ENCODE data around the gene FOS.

DNA sequence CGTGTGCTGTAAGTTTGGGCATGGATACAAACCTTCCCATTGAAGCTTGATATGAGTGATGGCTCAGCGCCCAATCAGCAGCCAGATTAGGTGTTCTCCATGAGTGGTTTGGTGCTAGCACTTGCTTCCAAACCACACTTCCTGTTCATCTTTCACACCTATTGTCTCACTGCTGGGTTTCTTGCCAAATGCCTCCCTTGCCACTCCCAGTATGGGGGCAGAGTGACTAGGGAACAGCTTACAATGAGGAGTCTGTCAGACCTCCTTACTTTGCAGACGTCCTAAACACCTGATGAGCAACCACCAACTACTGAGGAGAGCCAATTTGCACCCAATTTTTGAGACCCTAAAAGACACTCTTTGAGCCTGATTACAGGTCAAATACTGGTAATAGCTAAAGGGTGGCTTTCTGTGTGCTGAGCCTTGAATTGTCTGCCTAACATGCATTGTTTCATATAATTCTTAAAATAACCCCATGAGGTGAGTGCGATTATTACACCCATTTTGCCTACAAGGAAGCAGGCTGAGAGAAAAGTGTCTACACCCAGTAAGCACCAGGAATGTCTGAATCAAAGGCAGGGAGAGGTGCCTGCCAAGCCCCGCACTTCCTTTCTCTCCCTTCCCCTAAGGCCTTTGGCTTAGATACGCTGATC, 48.4 kb upstream of the FOS start:
- TF ChIP-seq, protein P1, sequence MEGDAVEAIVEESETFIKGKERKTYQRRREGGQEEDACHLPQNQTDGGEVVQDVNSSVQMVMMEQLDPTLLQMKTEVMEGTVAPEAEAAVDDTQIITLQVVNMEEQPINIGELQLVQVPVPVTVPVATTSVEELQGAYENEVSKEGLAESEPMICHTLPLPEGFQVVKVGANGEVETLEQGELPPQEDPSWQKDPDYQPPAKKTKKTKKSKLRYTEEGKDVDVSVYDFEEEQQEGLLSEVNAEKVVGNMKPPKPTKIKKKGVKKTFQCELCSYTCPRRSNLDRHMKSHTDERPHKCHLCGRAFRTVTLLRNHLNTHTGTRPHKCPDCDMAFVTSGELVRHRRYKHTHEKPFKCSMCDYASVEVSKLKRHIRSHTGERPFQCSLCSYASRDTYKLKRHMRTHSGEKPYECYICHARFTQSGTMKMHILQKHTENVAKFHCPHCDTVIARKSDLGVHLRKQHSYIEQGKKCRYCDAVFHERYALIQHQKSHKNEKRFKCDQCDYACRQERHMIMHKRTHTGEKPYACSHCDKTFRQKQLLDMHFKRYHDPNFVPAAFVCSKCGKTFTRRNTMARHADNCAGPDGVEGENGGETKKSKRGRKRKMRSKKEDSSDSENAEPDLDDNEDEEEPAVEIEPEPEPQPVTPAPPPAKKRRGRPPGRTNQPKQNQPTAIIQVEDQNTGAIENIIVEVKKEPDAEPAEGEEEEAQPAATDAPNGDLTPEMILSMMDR (conservative IDR thresholded peaks at IDR 0.05; ENCODE audit: low read depth, low read length) = no peak; the same call in 1 of the 2 replicates
- TF ChIP-seq MAFK (IDR thresholded peaks at IDR 0.05; ENCODE audit: low read depth, low read length) (no peak), POLR2A (IDR thresholded peaks at IDR 0.05; ENCODE audit: low read depth, low read length) (no peak), RCOR1 (IDR thresholded peaks at IDR 0.05; ENCODE audit: insufficient replicate concordance, low read length) (no peak), RFX5 (IDR thresholded peaks at IDR 0.05; ENCODE audit: low read depth, low read length) (no peak), SMC3 (IDR thresholded peaks at IDR 0.05; ENCODE audit: low read depth, low read length) (no peak)
- TF ChIP-seq, protein P2, sequence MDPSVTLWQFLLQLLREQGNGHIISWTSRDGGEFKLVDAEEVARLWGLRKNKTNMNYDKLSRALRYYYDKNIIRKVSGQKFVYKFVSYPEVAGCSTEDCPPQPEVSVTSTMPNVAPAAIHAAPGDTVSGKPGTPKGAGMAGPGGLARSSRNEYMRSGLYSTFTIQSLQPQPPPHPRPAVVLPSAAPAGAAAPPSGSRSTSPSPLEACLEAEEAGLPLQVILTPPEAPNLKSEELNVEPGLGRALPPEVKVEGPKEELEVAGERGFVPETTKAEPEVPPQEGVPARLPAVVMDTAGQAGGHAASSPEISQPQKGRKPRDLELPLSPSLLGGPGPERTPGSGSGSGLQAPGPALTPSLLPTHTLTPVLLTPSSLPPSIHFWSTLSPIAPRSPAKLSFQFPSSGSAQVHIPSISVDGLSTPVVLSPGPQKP (IDR thresholded peaks at IDR 0.05; ENCODE audit: borderline replicate concordance, low read depth, low read length) = no peak

Data from IMR-90 (cell line).